A673 (cell line): ENCODE data around the gene SEMA5A.

Source experiments
- EZH2 ChIP-seq: fragments of 200-600 bp; sonication (generic); IDR thresholded peaks from 2 replicates; pipeline ENCODE4 v1.6.1; 2017; ENCODE audit warnings: borderline replicate concordance, low read depth, mild to moderate bottlenecking, mixed read lengths, antibody characterized with exemption, low read length; ENCODE audit not compliant: poor library complexity, severe bottlenecking
- TF ChIP-seq, protein P1 (sequence below): fragments of 300-800, 200-600 bp; sonication (generic); conservative IDR thresholded peaks from 2 replicates; pipeline ENCODE4 v1.5.1; 2017; ENCODE audit warnings: low read depth, mild to moderate bottlenecking, antibody characterized with exemption, low read length, moderate library complexity, mixed read lengths

- TF ChIP-seq, protein P1, sequence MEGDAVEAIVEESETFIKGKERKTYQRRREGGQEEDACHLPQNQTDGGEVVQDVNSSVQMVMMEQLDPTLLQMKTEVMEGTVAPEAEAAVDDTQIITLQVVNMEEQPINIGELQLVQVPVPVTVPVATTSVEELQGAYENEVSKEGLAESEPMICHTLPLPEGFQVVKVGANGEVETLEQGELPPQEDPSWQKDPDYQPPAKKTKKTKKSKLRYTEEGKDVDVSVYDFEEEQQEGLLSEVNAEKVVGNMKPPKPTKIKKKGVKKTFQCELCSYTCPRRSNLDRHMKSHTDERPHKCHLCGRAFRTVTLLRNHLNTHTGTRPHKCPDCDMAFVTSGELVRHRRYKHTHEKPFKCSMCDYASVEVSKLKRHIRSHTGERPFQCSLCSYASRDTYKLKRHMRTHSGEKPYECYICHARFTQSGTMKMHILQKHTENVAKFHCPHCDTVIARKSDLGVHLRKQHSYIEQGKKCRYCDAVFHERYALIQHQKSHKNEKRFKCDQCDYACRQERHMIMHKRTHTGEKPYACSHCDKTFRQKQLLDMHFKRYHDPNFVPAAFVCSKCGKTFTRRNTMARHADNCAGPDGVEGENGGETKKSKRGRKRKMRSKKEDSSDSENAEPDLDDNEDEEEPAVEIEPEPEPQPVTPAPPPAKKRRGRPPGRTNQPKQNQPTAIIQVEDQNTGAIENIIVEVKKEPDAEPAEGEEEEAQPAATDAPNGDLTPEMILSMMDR = no peak
- no peak for TF ChIP-seq EZH2
These were observed 6.0 kb upstream of the SEMA5A start for GRCh38 chr5:9551567-9552537.
